ENCODE results near the gene D2HGDH. TPM values are rescaled to one million over a fixed set of nuclear protein-coding genes. Genes with fewer than 3 reads are reported as not detected.

The D2HGDH gene
- total and polyA plus RNA-seq, 12 donors = 7.6 to 24.7 (median 19.1) TPM

DNA sequence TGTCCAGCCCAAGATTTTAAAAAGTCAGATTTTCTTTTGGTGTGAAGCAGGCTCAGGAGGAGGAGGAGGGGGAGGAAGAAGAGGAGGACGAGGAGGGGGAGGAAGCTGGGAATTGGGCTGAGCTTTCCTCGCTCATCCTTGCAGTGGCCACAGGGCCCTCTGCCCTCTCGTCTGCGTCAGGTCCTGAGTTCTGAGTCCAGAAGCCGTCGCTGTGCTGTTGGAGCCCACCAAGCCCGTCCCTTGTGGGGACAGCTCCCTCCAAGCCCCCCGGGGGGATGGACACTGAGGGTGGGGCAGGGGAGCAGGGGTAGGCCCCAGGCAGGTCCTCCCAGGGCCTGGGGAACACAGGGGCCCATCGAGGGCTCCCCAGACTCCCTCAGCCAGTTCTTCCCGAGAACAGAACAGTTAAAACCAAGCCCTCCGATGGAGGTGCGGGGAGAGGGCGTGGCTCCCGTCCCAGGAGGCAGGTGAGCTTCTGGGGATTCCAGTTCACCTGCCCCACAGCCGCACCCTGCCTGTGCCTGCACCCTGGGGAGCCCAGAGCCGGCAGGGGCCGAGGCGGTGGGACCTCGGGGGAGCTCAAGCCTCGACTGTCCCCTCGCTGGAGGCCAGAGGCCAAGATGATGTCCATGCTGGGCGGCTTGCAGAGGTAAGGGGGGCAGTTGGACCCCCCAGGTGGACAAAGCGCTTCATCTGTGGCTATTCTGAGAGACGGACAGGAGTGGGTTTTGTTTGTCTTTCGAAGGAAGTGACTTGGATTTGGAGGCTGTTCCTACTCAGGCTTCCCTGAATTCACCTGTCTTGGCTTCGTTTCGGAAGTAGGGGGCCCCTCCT lies 42.1 kb downstream of the D2HGDH start, which contains the start of gene GAL3ST2:
TSS of gene GAL3ST2 (plus strand) at position 487 of the 834 bp plus-strand sequence. CDS start at position 621, 134 bp downstream.
- 73 to 78% methylated on average over 27 of the region's 27 CpGs for WGBS, 2 donors
- Histone ChIP-seq H3K27ac (no peak within 1 kb of the TSS), H3K4me1 (peaks cover 0 to 5% (median 0%) of the 10 kb centered on the region in 9 donors), H3K4me3 (no peak within 1 kb of the TSS), H3K9me3 (peaks cover 0 to 14% (median 0%) of the 10 kb centered on the region in 11 donors), H3K36me3 (no peaks in the 10 kb centered on the region), H3K27me3 (peaks cover 7 to 56% (median 41%) of the 10 kb centered on the region in 7 donors)
- TF ChIP-seq, protein P1, sequence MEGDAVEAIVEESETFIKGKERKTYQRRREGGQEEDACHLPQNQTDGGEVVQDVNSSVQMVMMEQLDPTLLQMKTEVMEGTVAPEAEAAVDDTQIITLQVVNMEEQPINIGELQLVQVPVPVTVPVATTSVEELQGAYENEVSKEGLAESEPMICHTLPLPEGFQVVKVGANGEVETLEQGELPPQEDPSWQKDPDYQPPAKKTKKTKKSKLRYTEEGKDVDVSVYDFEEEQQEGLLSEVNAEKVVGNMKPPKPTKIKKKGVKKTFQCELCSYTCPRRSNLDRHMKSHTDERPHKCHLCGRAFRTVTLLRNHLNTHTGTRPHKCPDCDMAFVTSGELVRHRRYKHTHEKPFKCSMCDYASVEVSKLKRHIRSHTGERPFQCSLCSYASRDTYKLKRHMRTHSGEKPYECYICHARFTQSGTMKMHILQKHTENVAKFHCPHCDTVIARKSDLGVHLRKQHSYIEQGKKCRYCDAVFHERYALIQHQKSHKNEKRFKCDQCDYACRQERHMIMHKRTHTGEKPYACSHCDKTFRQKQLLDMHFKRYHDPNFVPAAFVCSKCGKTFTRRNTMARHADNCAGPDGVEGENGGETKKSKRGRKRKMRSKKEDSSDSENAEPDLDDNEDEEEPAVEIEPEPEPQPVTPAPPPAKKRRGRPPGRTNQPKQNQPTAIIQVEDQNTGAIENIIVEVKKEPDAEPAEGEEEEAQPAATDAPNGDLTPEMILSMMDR (IDR thresholded peaks at IDR 0.05) = no peak
- intact Hi-C loops (cut with DNase I) = no loop called here
- DNase-seq = no peak
- ATAC-seq = no peak

GRCh38 chr2:241777170-241777685 lies 42.8 kb downstream of the D2HGDH start:
- H3K4me1 ChIP-seq = no peaks in the 10 kb centered on the region
- H3K27ac ChIP-seq = no peak overlapping the region
- H3K9me3 ChIP-seq = peaks cover 0 to 19% (median 0%) of the 10 kb centered on the region in 11 donors
- TF ChIP-seq, protein P1 (IDR thresholded peaks at IDR 0.05) = no peak
- intact Hi-C loops (cut with DNase I) = no loop called here
- ATAC-seq (no peak), DNase-seq (no peak)
- H3K36me3 ChIP-seq = no peaks in the 10 kb centered on the region
- no peak overlapping the region for H3K4me3 ChIP-seq
- WGBS, 2 donors = 65 to 75% methylated on average over 22 of the region's 22 CpGs
- H3K27me3 ChIP-seq = peaks cover 7 to 55% (median 40%) of the 10 kb centered on the region in 7 donors

- ATAC-seq = no peak
- no peaks in the 10 kb centered on the region for H3K36me3 ChIP-seq
- peaks cover 7 to 48% (median 33%) of the 10 kb centered on the region in 7 donors for H3K27me3 ChIP-seq
- no peak for DNase-seq
- H3K4me1 ChIP-seq = no peaks in the 10 kb centered on the region
- 80% methylated on average over 21 of the region's 21 CpGs for WGBS, 2 donors
- no peak overlapping the region for H3K27ac ChIP-seq
- TF ChIP-seq, protein P1 (IDR thresholded peaks at IDR 0.05) = no peak
- H3K9me3 ChIP-seq = peaks cover 0 to 20% (median 0%) of the 10 kb centered on the region in 11 donors
- intact Hi-C loops (cut with DNase I) = no loop called here
- H3K4me3 ChIP-seq = no peak overlapping the region
Measured at GRCh38 chr2:241777686-241778627, 43.5 kb downstream of the D2HGDH start.

Measured in heart right ventricle (tissue), 16 donors.